Measurements from ENCODE around the gene FMNL3. TPM values are rescaled to one million over a fixed set of nuclear protein-coding genes. Genes with fewer than 3 reads are reported as not detected.
A peak's percentile ranks its signal among the peaks of the same experiment; 100 is the strongest.
"Not testable (repeated sequence)": the region's sequence is repeated elsewhere in the genome, so short reads cannot be mapped to it uniquely, and the experiment has no call there.

Gene FMNL3
- total RNA-seq, 1 donor = 24.6 TPM

GRCh38 chr12:49740930-49741881, 34.0 kb upstream of the FMNL3 start, which contains the start of gene TMBIM6:
TMBIM6 (plus strand) TSS chr12:49741557; CDS start chr12:49752494, 10,937 bp downstream.
- peak; percentile 93 for DNase-seq (ENCODE audit: insufficient read length, low spot score, missing footprints)
- H2AFZ ChIP-seq (ENCODE audit: low read length) = peak within 1 kb of the TSS; percentile 91
- no peaks in the 10 kb centered on the region for H3K9me3 ChIP-seq (ENCODE audit: low read depth, low read length)
- H3K4me1 ChIP-seq (ENCODE audit: insufficient read depth, low read length) = peaks cover 23% of the 10 kb centered on the region
- H3K4me3 ChIP-seq (ENCODE audit: insufficient read depth, low read length) = peak within 1 kb of the TSS; percentile 98
- no peaks in the 10 kb centered on the region for H3K27me3 ChIP-seq (ENCODE audit: insufficient read depth, low read length)
- peak within 1 kb of the TSS; percentile 99 for H3K27ac ChIP-seq (ENCODE audit: low read depth, low read length)
- H3K4me2 ChIP-seq (ENCODE audit: insufficient read depth, low read length) = peak within 1 kb of the TSS; percentile 95
- H3K79me2 ChIP-seq (ENCODE audit: insufficient read depth, low read length) = peaks cover 49% of the 10 kb centered on the region
- peaks cover 4% of the 10 kb centered on the region for H3K36me3 ChIP-seq (ENCODE audit: insufficient read depth, low read length)
- TF ChIP-seq CTCF (IDR thresholded peaks at IDR 0.05; ENCODE audit: extremely low read depth, low read depth, low read length) = peak; percentile 99
- H4K20me1 ChIP-seq (ENCODE audit: insufficient read depth, low read length) = peaks cover 43% of the 10 kb centered on the region

- H3K27me3 ChIP-seq (ENCODE audit: insufficient read depth, low read length); DNase-seq (ENCODE audit: insufficient read length, low spot score, missing footprints); H2AFZ ChIP-seq (ENCODE audit: low read length): not testable (repeated sequence)
These were observed 33.1 kb upstream of the FMNL3 start for GRCh38 chr12:49740277-49740676.

GRCh38 chr12:49738721-49739120, 31.5 kb upstream of the FMNL3 start:
- H3K4me1 ChIP-seq (ENCODE audit: insufficient read depth, low read length) = peaks cover 16% of the 10 kb centered on the region
- DNase-seq (ENCODE audit: insufficient read length, low spot score, missing footprints); H3K9me3 ChIP-seq (ENCODE audit: low read depth, low read length); H3K4me3 ChIP-seq (ENCODE audit: insufficient read depth, low read length); H3K4me2 ChIP-seq (ENCODE audit: insufficient read depth, low read length); H3K27me3 ChIP-seq (ENCODE audit: insufficient read depth, low read length); H3K36me3 ChIP-seq (ENCODE audit: insufficient read depth, low read length): not testable (repeated sequence)
- H4K20me1 ChIP-seq (ENCODE audit: insufficient read depth, low read length) = peaks cover 20% of the 10 kb centered on the region
- H3K27ac ChIP-seq (ENCODE audit: low read depth, low read length) = peak overlapping the region; percentile 45
- peak overlapping the region; percentile 80 for H2AFZ ChIP-seq (ENCODE audit: low read length)
- peaks cover 26% of the 10 kb centered on the region for H3K79me2 ChIP-seq (ENCODE audit: insufficient read depth, low read length)

More at GRCh38 chr12:49740277-49740676, 33.1 kb upstream of the FMNL3 start:
- not testable (repeated sequence) for H3K4me2 ChIP-seq (ENCODE audit: insufficient read depth, low read length); H3K9me3 ChIP-seq (ENCODE audit: low read depth, low read length); H3K36me3 ChIP-seq (ENCODE audit: insufficient read depth, low read length); H3K27ac ChIP-seq (ENCODE audit: low read depth, low read length); H3K4me3 ChIP-seq (ENCODE audit: insufficient read depth, low read length)
- Histone ChIP-seq H3K4me1 (ENCODE audit: insufficient read depth, low read length) (peaks cover 23% of the 10 kb centered on the region), H3K79me2 (ENCODE audit: insufficient read depth, low read length) (peaks cover 41% of the 10 kb centered on the region), H4K20me1 (ENCODE audit: insufficient read depth, low read length) (peaks cover 35% of the 10 kb centered on the region)

GRCh38 chr12:49734900-49735299, 27.7 kb upstream of the FMNL3 start:
- H3K27ac ChIP-seq (ENCODE audit: low read depth, low read length); H2AFZ ChIP-seq (ENCODE audit: low read length); H3K9me3 ChIP-seq (ENCODE audit: low read depth, low read length); H3K4me2 ChIP-seq (ENCODE audit: insufficient read depth, low read length); H3K27me3 ChIP-seq (ENCODE audit: insufficient read depth, low read length); H4K20me1 ChIP-seq (ENCODE audit: insufficient read depth, low read length); H3K36me3 ChIP-seq (ENCODE audit: insufficient read depth, low read length); H3K4me3 ChIP-seq (ENCODE audit: insufficient read depth, low read length); H3K79me2 ChIP-seq (ENCODE audit: insufficient read depth, low read length); DNase-seq (ENCODE audit: insufficient read length, low spot score, missing footprints); H3K4me1 ChIP-seq (ENCODE audit: insufficient read depth, low read length): not testable (repeated sequence)

GRCh38 chr12:49733219-49734017, 26.2 kb upstream of the FMNL3 start:
- H3K4me3 ChIP-seq (ENCODE audit: insufficient read depth, low read length) = no peak overlapping the region
- no peak for DNase-seq (ENCODE audit: insufficient read length, low spot score, missing footprints)

More at GRCh38 chr12:49733219-49734017, 26.2 kb upstream of the FMNL3 start:
- no peaks in the 10 kb centered on the region for H3K4me1 ChIP-seq (ENCODE audit: insufficient read depth, low read length)
- no peaks in the 10 kb centered on the region for H4K20me1 ChIP-seq (ENCODE audit: insufficient read depth, low read length)
- no peaks in the 10 kb centered on the region for H3K79me2 ChIP-seq (ENCODE audit: insufficient read depth, low read length)
- H3K27me3 ChIP-seq (ENCODE audit: insufficient read depth, low read length) = peaks cover 2% of the 10 kb centered on the region
- no peak for TF ChIP-seq CTCF (IDR thresholded peaks at IDR 0.05; ENCODE audit: extremely low read depth, low read depth, low read length)
- no peak overlapping the region for H3K27ac ChIP-seq (ENCODE audit: low read depth, low read length)
- no peak overlapping the region for H2AFZ ChIP-seq (ENCODE audit: low read length)
- no peaks in the 10 kb centered on the region for H3K36me3 ChIP-seq (ENCODE audit: insufficient read depth, low read length)
- no peak overlapping the region for H3K4me2 ChIP-seq (ENCODE audit: insufficient read depth, low read length)
- H3K9me3 ChIP-seq (ENCODE audit: low read depth, low read length) = no peaks in the 10 kb centered on the region
